ENCODE measurements around the gene ZNF618. TPM values are rescaled to one million over a fixed set of nuclear protein-coding genes. Genes with fewer than 3 reads are reported as not detected.

Gene ZNF618
- total RNA-seq, 2 donors from 2014 or later: 4.6 to 11.3 TPM

GRCh38 chr9:113935677-113936380, 59.7 kb downstream of the ZNF618 start:
- 92% methylated on average over 10 of the region's 10 CpGs for WGBS
- no peak for DNase-seq (ENCODE audit: low spot score)

DNA sequence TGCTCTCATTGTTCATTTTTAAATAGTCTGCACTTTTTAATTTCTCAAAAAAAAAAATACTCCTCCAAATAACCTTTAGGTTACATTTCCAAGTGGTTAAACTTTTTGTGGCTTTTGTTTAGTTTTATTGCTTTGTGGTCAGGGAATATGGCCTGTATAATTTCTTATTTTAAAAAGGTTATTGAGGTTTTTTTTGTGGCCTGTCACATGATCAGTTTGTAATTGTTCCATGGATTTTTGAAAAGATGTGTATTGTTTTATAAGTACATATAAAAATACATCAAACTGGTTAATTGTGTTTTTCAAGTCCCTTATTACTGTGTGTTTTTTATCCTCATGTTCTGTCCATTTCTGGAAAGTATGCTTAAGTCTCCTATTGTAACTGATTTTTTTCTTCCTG, 64.0 kb downstream of the ZNF618 start:
- Histone ChIP-seq H3K4me1 (replicated peaks) (no peaks in the 10 kb centered on the region), H3K4me3 (no peak overlapping the region), H3K36me3 (no peaks in the 10 kb centered on the region), H3K27me3 (replicated peaks; ENCODE audit: insufficient read depth) (no peaks in the 10 kb centered on the region), H3K27ac (no peak overlapping the region), H3K9me3 (no peaks in the 10 kb centered on the region)
- intact Hi-C loops (cut with DNase I): no loop called here
- no peak for DNase-seq (ENCODE audit: low spot score)
- TF ChIP-seq POLR2AphosphoS5 (IDR thresholded peaks at IDR 0.05): no peak
- TF ChIP-seq POLR2A (IDR thresholded peaks at IDR 0.05): no peak
- TF ChIP-seq, protein P1, sequence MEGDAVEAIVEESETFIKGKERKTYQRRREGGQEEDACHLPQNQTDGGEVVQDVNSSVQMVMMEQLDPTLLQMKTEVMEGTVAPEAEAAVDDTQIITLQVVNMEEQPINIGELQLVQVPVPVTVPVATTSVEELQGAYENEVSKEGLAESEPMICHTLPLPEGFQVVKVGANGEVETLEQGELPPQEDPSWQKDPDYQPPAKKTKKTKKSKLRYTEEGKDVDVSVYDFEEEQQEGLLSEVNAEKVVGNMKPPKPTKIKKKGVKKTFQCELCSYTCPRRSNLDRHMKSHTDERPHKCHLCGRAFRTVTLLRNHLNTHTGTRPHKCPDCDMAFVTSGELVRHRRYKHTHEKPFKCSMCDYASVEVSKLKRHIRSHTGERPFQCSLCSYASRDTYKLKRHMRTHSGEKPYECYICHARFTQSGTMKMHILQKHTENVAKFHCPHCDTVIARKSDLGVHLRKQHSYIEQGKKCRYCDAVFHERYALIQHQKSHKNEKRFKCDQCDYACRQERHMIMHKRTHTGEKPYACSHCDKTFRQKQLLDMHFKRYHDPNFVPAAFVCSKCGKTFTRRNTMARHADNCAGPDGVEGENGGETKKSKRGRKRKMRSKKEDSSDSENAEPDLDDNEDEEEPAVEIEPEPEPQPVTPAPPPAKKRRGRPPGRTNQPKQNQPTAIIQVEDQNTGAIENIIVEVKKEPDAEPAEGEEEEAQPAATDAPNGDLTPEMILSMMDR (IDR thresholded peaks at IDR 0.05): no peak

More at GRCh38 chr9:113935677-113936380, 59.7 kb downstream of the ZNF618 start:
- Histone ChIP-seq H3K36me3 (no peaks in the 10 kb centered on the region), H3K27me3 (replicated peaks; ENCODE audit: insufficient read depth) (no peaks in the 10 kb centered on the region), H3K4me1 (replicated peaks) (no peaks in the 10 kb centered on the region), H3K4me3 (no peak overlapping the region), H3K9me3 (no peaks in the 10 kb centered on the region), H3K27ac (no peak overlapping the region)
- TF ChIP-seq POLR2AphosphoS5 (IDR thresholded peaks at IDR 0.05): no peak
- intact Hi-C loops (cut with DNase I): no loop called here

DNA sequence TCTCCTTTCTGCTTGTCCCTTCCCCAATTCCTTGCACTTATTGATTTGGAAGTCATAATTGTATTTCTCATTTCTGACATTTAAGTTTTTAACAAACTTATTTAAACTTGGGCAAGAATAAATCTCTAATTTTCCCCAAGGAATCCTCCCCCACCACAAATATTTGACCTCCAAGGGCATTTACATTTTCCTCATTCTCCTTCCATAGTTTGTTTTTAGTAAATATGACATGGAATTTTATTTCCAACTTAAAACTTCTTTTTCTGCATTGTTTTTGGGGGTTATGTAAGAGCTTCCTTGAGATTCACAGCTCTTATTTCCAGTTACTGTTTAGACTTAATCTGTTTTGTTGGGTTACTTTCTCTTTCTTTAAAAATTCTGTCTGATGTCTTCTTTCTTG, 64.9 kb downstream of the ZNF618 start:
- no peak for DNase-seq (ENCODE audit: low spot score)
- Histone ChIP-seq H3K27ac (no peak overlapping the region), H3K36me3 (no peaks in the 10 kb centered on the region), H3K4me1 (replicated peaks) (no peaks in the 10 kb centered on the region), H3K4me3 (no peak overlapping the region), H3K9me3 (no peaks in the 10 kb centered on the region), H3K27me3 (replicated peaks; ENCODE audit: insufficient read depth) (no peaks in the 10 kb centered on the region)
- TF ChIP-seq POLR2A (IDR thresholded peaks at IDR 0.05) (no peak), POLR2AphosphoS5 (IDR thresholded peaks at IDR 0.05) (no peak)
- TF ChIP-seq, protein P1 (IDR thresholded peaks at IDR 0.05): no peak
- intact Hi-C loops (cut with DNase I): no loop called here

- Histone ChIP-seq H3K4me3 (no peak overlapping the region), H3K4me1 (replicated peaks) (no peaks in the 10 kb centered on the region), H3K27ac (no peak overlapping the region), H3K27me3 (replicated peaks; ENCODE audit: insufficient read depth) (no peaks in the 10 kb centered on the region), H3K9me3 (no peaks in the 10 kb centered on the region), H3K36me3 (no peaks in the 10 kb centered on the region)
- intact Hi-C loops (cut with DNase I): no loop called here
- no peak for DNase-seq (ENCODE audit: low spot score)
- TF ChIP-seq, protein P1 (IDR thresholded peaks at IDR 0.05): no peak
- TF ChIP-seq POLR2A (IDR thresholded peaks at IDR 0.05) (no peak), POLR2AphosphoS5 (IDR thresholded peaks at IDR 0.05) (no peak)
- 88% methylated on average over 2 of the region's 2 CpGs for WGBS
These were observed 65.4 kb downstream of the ZNF618 start for GRCh38 chr9:113941526-113941925.

- intact Hi-C loops (cut with DNase I): no loop called here
- no peaks in the 10 kb centered on the region for H3K36me3 ChIP-seq
- no peaks in the 10 kb centered on the region for H3K4me1 ChIP-seq (replicated peaks)
- TF ChIP-seq POLR2AphosphoS5 (IDR thresholded peaks at IDR 0.05) (no peak), POLR2A (IDR thresholded peaks at IDR 0.05) (no peak)
- TF ChIP-seq, protein P1 (IDR thresholded peaks at IDR 0.05): no peak
- no peak overlapping the region for H3K27ac ChIP-seq
- no peaks in the 10 kb centered on the region for H3K9me3 ChIP-seq
- H3K4me3 ChIP-seq: no peak overlapping the region
- DNase-seq (ENCODE audit: low spot score): no peak
- 60% methylated on average over 13 of the region's 13 CpGs for WGBS
- no peaks in the 10 kb centered on the region for H3K27me3 ChIP-seq (replicated peaks; ENCODE audit: insufficient read depth)
These were observed 67.3 kb downstream of the ZNF618 start for GRCh38 chr9:113943112-113944009.

All from prostate gland (tissue), 2 donors.